ENCODE data around the gene PDSS2.
"Not testable (repeated sequence)": the region's sequence is repeated elsewhere in the genome, so short reads cannot be mapped to it uniquely, and the experiment has no call there.

Gene PDSS2

DNA sequence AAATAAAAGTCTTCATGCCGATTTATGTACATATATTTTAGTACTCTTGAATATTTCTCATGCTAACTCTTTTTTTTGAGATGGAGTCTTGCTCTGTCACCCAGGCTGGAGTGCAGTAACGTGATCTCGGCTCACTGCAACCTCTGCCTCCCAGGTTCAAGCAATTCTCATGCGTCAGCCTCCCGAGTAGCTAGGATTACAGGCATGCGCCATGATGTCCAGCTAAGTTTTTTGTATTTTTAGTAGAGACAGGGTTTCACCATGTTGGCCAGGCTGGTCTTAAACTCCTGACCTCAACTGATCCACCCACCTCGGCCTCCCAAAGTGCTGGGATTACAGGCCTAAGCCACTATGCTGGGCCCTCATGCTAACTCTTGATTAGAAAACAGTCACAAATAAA lies 179.4 kb downstream of the PDSS2 start:
- in situ Hi-C loops (cut with HindIII; ENCODE audit: low sequenced_read_pairs) = not testable (repeated sequence)

DNA sequence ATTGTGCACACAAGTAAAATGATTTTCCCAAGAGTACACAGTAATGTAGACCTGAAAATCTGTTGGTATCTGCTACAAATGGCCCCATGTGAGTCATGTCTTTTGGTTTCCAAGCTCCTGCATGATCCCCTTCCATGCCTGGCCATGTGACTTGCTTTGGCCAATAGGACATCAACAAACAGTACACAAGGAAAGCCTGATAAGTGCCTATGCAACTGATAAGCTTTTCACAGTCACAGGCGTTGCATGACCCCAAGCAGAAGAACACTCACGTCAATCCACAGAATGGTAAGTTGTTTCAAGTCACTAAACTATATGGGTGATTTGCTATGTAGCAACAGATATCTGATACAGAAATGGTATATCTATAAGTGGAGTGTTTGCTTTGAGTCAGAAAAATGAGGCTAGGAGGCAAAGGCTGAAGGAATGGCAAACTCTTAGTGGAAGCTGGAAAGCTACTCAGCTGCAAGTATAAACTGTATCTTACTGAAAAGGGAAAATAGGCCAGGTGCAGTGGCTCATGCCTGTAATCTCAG lies 184.0 kb downstream of the PDSS2 start:
- in situ Hi-C loops (cut with HindIII; ENCODE audit: low sequenced_read_pairs) = no loop called here

DNA sequence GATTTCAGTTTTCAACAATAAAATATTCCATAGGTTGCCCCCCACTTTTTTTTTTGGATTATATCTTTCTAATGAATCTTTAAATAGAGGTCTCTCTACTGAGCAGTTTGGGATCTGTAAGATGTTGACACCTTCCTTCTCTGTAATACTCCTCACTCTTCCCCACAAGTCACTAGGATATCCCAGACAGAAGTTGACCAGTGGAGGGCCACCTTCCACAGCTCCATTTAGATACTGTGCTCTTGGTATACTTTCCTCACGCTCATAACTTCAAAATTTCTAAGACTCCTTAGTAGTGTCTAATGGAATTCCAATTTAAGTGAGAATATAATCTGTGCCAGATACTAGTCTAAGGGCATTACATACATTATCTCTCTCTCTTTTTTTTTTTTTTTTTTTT lies 185.1 kb downstream of the PDSS2 start:
- in situ Hi-C loops (cut with HindIII; ENCODE audit: low sequenced_read_pairs) = no loop called here

DNA sequence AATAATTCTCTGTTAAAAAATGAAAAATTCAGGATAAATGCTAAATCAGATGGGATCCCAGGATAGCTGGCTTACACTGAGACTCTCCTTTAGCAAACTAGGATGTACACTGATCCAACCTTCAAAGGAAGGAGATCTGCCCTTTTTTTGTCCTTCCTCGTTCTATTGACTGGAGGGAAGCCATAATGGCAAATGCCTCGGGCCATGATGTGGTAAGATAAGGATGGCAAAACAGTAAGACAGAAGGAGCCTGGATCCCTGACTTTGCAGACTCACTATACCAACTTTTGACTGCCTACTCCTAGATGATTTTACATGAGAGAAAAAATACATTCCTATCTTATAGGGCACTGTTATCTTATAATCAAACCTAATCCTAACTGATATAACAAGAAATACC lies 187.1 kb downstream of the PDSS2 start:
- in situ Hi-C loops (cut with HindIII; ENCODE audit: low sequenced_read_pairs) = no loop called here

DNA sequence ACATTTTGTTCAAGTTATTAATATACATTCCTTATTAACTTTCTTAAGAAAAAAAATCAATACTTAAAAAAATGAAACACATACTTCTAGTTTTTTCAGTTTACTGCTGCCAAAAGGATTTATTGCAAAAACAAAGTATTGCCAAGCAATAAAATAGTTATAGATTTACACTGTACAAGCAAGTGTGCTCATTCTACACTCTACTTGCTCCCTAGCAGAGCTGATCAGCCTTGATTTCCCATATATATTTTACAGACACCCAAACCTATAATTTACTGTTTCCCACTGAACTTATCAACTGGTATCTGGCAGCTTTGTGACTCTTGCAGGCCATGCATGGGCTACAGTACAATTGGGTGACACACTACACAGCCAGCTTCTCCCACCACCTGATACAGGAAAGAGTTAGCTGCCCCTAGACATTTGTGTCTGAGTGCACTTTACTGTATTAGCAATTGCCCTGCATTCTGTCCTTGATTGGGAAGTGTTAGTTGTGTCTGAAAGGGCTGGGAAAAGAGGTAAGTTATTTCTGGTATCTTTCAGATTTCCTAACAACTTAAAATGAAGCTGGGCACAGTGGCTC lies 188.1 kb downstream of the PDSS2 start:
- in situ Hi-C loops (cut with HindIII; ENCODE audit: low sequenced_read_pairs) = no loop called here

DNA sequence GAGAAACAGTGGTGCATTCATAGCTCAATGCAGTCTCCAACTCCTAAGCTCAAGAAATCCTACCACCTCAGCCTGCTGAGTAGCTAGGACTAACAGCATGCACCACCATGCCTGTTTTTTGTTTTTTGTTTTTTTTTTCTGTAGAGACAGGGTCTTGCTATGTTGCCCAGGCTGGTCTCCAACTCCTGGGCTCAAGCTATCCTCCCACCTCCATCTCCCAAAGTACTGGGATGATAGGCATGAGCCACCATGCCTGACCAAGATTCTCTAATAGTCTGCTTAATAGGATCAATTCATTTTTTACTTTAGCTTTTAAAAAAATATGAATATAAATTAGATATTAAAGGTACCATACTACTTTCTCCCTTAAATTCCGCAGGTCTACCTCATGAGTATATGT lies 191.7 kb downstream of the PDSS2 start:
- in situ Hi-C loops (cut with HindIII; ENCODE audit: low sequenced_read_pairs) = no loop called here

DNA sequence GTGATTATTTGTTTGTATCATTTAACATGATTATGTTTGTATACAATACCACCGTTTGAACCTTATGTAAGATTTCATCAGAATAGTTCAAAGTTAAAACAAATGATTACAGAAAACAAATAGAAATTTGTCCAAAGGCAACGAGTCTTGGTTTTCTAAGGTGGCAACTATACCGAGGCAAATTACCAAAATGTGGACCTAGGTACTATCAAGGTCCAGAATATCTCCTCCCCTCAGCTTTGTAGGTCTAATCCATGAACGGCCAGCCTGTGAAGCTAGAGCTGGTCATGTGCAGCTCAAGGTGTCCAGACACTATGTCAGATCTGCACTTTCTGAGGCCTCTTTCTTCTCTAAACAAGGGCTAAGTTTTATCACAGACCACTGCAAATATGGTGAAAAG lies 192.4 kb downstream of the PDSS2 start:
- in situ Hi-C loops (cut with HindIII; ENCODE audit: low sequenced_read_pairs) = no loop called here

DNA sequence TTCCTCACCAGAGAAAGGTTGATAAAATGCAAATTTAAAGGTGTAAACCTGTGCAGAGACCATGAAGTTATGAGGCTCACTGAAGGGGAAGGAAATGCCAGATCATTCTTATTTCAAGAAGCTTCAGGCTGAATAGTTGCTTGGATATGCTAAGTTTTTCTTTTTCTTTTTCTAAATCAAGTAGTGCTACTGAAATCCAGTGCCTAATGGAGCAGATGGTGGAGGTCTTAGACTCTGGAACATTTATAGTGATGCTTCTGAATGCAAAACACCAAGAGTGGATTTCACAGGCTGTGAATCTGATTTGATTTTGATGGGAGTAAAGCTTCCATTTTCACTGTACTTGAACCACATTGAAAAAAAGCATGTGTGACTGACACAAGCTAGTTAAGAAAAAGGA lies 192.8 kb downstream of the PDSS2 start:
- in situ Hi-C loops (cut with HindIII; ENCODE audit: low sequenced_read_pairs) = no loop called here

DNA sequence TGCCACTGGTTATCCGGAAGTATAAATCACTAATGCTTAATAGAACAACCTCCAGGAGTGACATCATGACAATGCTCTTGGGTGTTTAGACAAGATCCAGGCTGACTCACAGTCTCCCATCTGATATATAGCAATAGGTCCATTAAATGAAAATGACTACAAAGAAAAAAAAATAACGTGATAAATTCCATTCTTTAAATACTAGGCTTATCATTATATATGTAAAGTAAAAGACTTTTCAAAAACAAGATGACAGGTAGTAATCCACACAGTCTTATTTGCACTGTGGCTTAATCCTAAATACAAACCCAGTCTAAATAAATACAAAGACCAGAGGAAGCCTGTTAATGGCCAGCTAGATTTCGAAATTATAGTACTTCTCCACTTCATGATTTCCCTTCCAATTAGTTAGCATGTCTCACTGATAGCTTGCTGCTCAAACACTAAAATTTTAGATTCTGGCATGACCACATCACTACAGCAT lies 195.0 kb downstream of the PDSS2 start:
- in situ Hi-C loops (cut with HindIII; ENCODE audit: low sequenced_read_pairs) = no loop called here

DNA sequence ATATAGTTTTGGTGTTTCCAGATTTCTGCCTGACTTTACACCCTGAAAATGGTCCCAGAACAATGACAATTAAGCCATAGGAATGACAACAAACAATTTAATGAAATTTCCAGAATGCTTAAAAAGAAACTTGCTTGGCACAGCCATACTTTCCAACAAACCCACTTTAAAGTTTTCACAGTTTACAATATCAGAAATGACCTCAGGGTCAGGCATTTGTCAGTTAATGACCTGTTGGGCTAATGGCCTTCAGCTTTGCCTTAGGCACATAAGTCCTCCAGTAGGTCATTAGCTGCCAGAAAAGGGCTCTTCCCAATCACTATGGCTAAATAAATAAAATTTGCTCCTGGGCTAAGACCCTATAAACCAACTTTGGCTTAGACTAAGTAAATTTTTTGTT lies 199.4 kb downstream of the PDSS2 start:
- in situ Hi-C loops (cut with HindIII; ENCODE audit: low sequenced_read_pairs) = no loop called here

DNA sequence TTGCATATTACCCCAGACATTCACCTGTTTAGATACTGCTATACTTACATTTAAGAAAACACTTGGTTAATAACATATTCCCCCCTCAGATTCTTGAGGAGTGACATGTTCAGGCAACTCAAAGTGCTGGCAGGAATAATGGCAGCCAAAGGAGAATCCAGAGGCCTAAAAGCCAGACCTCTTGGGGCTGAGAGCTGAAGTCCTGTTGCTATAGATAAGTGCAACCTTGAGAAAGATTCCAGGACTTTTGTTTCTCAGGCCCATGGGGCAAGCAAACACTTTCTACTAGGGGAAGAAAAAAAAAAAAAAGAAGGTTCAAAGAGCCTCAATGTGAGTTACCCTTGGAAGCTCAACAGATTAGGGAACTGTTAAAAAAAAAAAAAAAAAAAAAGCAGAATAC lies 211.2 kb downstream of the PDSS2 start:
- in situ Hi-C loops (cut with HindIII; ENCODE audit: low sequenced_read_pairs) = loop anchor here (5.0 kb wide), 1 partner anchor 36 kb away; no protein-coding TSS in a partner anchor

DNA sequence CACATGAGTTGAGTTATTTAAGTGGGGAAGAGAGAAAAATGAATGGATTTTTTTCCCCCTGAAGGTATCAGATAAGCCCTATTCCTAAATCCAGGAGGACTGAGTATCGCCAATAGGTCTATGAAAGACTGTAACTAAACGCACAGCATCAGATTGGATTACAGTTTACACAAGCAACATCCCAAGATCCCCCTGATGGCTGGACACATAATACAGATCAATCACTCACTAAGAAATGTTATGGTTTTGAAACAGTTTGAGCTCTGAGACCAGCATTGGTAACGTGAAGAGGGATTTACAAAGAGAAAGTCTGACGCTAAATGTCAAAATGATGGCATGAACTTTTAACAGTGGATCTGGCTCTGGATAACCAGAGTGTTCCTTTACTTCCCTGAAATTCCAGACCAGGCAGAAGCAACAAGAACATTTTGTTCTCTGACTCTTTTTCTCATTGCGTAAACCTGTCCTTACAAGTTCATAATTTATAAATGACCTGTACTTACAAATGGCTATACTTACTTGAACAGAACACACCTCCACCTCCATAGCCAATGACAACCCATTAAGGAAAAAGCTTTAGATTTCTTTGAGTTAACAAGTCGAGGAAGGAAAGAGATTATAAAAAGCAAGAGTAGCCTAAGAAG lies 212.3 kb downstream of the PDSS2 start:
- in situ Hi-C loops (cut with HindIII; ENCODE audit: low sequenced_read_pairs) = loop anchor here (5.0 kb wide), 1 partner anchor 35 kb away; no protein-coding TSS in a partner anchor

DNA sequence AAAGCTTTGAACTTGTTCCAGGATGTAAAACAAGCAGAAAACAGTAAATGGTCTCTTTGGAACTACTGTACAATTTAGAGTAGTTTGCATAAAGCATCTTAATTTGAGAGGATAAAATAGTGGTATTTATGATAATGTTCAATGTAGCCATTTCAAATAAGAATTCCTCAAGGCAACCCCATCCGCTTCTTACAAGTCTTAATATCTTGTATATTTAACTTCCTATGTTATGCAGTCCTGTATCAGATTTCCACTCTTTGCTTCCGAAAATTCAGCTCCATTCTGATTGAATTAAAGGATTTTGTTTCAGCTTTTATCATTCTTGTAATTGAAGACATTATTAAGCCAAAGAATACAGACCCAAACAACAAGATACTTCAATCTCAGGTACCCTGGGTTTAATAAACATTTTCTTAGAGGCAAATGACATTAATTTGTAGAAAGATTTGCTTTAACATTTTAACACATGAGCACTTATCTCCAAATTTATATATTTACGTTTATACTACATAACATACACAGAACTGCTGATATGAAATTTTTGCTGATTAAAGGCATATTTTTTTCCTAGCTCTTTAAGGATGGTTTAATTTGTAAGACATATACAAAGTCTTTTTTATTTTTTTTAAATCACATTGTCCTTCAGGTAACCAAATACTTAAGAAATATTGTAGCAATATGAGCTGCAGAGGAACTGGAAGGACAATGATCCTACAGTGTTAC lies 213.0 kb downstream of the PDSS2 start:
- in situ Hi-C loops (cut with HindIII; ENCODE audit: low sequenced_read_pairs) = loop anchor here (5.0 kb wide), 1 partner anchor 34 kb away; no protein-coding TSS in a partner anchor

DNA sequence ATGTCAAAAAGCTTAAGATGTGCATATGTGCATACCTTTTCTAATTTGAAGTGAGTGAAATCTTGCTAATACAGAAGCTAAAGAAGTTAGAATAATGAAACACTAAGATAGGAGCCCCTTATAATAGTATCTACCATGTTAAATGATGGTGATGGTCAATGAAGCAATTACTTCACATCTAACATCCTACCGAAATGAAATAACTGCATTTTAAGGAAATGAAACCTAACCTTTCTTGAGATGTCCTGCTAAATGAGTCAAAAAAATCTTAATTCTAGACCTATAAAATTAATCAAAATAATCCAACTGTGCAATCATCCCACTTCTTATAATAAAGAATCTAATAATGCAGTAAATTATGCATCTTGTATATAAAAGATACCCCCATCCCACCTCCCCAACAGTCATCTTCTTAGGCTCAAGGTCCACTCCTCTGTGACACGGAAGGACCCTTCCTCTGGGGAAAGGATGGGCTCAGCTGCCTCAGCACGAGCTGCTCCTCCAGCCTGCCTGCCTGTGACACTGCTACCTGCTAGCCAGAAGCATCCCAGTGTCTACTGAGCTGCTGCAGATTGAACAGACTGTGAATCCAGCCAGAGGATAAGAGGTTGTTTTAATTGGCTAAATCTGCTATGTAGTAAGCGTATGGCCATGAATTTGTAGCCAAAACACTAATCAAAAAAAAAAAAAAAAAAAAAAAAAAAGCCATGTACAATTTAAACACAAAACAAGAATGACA lies 214.5 kb downstream of the PDSS2 start:
- in situ Hi-C loops (cut with HindIII; ENCODE audit: low sequenced_read_pairs) = loop anchor here (5.0 kb wide), 1 partner anchor 33 kb away; no protein-coding TSS in a partner anchor

DNA sequence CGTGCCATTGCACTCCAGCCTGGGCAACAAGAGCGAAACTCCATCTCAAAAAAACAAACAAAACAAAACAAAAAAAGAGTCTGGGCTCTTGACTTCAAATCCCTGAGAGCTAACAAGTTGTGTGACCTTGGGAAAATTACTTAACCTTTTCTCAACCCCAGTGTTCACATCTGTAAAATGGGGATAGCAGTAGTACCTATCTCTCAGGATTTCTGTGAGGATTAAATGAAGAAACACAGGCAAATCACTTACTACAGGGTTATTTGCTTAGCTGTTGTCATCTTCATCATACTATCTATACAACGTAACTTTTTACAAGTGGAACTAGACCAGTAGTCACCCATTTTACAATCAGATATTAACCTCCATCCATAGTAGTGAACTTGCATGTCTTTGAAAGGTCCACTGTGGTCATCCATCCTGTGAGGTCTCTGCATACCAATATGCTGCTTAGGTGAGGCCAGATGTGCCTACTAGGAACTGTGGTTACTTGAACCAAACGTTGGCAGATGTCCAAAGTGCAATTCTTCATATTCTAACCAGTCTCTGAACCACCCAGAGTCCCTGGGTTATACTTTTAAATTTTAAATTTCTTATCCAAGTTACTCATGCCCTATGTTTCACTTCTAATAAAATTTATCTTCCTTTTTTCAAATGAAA lies 215.2 kb downstream of the PDSS2 start:
- in situ Hi-C loops (cut with HindIII; ENCODE audit: low sequenced_read_pairs) = no loop called here

DNA sequence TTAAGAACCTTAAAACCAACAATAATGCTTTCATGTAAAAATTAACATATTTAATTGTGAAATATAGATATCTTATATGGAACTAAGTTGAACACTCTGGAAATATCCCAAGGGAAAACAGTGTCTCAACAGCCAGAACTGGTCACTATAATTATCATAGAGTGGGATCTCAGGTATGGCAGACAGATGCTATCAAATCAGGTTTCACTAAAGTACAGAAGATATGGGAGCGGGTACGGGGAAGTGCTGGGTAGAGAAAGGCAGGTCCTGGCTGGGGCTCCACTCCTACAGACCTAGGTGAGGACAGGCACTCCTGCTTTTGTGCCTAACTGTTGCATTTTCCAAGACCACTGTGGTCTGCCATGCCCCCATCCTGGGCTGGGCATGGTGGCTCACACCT lies 215.9 kb downstream of the PDSS2 start:
- in situ Hi-C loops (cut with HindIII; ENCODE audit: low sequenced_read_pairs) = no loop called here

DNA sequence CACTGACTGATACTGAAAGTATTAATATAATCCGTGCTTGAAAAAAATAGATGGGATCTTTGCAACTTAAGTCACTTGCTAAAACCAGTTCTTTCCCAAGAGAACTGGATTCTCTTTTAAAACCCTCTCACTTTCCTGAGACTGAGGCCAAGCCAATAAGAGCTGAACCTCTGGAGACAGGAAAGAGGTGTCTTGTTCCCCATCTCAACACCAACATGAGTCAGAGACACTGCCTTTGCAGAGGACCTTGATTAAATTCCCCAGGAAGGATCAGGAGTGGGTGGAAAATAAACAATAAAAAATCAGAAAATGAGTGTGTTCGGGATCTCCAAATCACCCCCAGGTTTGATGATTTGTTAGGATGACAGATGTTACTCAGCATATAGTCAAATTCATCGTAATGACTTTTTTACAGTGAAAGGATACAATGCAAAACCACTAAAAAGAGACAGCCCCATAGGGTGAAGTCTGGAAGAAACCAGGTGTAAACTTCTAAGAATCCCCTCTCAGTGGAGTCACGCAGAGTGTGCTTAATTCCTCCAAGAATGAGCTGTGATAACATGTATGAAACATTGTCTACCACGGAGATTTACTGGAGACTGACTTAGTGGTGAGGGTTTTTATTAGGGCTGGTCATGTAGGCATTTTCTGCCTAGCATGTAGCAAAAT lies 221.2 kb downstream of the PDSS2 start:
- in situ Hi-C loops (cut with HindIII; ENCODE audit: low sequenced_read_pairs) = no loop called here

DNA sequence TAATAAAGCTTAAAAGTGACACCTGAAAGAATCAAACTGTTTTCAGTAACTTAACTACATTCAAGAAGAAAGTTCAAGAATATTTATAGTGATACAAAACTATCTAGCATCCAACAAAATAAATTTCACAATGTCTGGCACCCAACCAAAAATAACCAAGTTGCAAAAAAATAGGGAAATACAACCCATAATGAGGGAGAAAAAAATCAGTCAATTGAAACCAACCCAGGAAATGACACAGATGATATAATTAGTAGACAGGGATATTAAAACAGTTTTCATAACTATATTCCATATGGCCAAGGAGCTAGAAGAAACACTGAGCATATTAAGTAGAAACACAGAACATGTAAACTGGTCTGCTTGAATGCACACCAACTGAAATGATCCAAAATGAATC lies 223.9 kb downstream of the PDSS2 start:
- in situ Hi-C loops (cut with HindIII; ENCODE audit: low sequenced_read_pairs) = no loop called here

DNA sequence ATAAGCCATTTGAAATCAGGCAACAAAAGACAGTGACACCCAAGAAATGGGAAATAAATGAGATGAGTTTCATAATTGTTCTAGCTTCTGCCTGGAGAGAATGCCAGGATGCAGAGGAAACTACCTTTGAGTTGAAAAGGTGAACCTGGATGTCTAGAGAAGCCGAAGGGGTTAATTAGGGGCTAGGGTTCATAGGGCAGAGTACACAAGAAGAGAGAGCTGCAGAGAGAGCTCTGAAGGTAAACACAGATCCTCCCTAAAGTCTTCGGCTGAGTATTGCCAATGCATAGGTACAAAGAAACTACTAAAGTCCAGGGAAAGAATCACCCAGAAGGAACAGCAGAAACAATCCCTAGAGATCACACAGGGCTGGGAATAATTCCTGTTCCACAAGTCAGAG lies 224.4 kb downstream of the PDSS2 start:
- in situ Hi-C loops (cut with HindIII; ENCODE audit: low sequenced_read_pairs) = no loop called here

DNA sequence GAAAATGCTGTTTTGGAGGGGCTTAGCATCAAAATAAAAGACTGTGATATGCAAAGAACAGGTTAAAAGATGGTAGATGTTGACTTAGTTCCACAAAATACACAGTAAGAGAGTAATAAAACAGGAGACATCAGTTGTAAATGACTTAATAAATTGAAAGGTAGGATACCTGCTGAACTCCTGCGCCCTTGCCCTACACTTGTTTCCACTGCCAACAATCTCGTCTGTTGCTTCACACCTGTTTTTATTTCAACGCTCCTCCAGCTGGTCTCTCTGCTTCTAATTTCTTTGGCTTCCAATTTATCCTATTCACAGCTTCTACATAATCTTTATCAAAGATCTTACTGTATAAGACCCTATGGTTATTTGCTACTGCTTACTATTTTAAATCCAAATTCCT lies 228.1 kb downstream of the PDSS2 start:
- in situ Hi-C loops (cut with HindIII; ENCODE audit: low sequenced_read_pairs) = no loop called here
